Measurements from ENCODE around the gene TSC2. TPM values are rescaled to one million over a fixed set of nuclear protein-coding genes. Genes with fewer than 3 reads are reported as not detected.

The TSC2 gene
- total RNA-seq, 6 experiments from 2014 or later = 25.7 to 124 (median 59.4) TPM

GRCh38 chr16:2026461-2027023, 21.2 kb upstream of the TSC2 start, which contains the start of gene NHERF2:
TSS of gene NHERF2 (plus strand) at chr16:2026902. CDS start at chr16:2027006, 104 bp downstream.
- peak; percentile 19 to 51 (median 37) for ATAC-seq
- 20% methylated on average over 1 of the region's 59 CpGs for WGBS (ENCODE audit: insufficient coverage, low coverage, low lambda C conversion rate, missing lambda C conversion rate)
- DNase-seq = peak; percentile 70 to 73 (median 71)
- Histone ChIP-seq H3K4me1 (peaks cover 0 to 47% (median 20%) of the 10 kb centered on the region in 4 donors), H3K9me3 (no peaks in the 10 kb centered on the region), H3K36me3 (peaks cover 0 to 15% (median 0%) of the 10 kb centered on the region in 4 donors), H3K27ac (peak within 1 kb of the TSS; percentile 46 to 60 (median 53)), H3K27me3 (no peaks in the 10 kb centered on the region), H3K4me3 (peak within 1 kb of the TSS; percentile 76 to 85 (median 82))
- TF ChIP-seq CTCF (IDR thresholded peaks at IDR 0.05) (no peak), POLR2A (IDR thresholded peaks at IDR 0.05) (no peak)
- intact Hi-C loops (cut with DNase I) = loop anchor here in 1 of 2 donors (5.0 kb wide), 1 partner anchor 121 kb away; the partner anchor contains the start of gene RAB26

GRCh38 chr16:2027024-2028010, 20.5 kb upstream of the TSC2 start:
- Histone ChIP-seq H3K27ac (peak overlapping the region; percentile 40 to 54 (median 53)), H3K36me3 (peaks cover 0 to 15% (median 0%) of the 10 kb centered on the region in 4 donors), H3K4me3 (peak overlapping the region; percentile 76 to 85 (median 82)), H3K9me3 (no peaks in the 10 kb centered on the region), H3K4me1 (peaks cover 0 to 47% (median 22%) of the 10 kb centered on the region in 4 donors), H3K27me3 (no peaks in the 10 kb centered on the region)
- intact Hi-C loops (cut with DNase I) = loop anchor here in 1 of 2 donors (5.0 kb wide), 1 partner anchor 120 kb away; the partner anchor contains the start of gene RAB26
- no peak for TF ChIP-seq CTCF (IDR thresholded peaks at IDR 0.05)
- 0% methylated on average over 7 of the region's 76 CpGs for WGBS (ENCODE audit: insufficient coverage, low coverage, low lambda C conversion rate, missing lambda C conversion rate)
- DNase-seq = peak; percentile 31 to 61 (median 59)
- peak; percentile 0 to 5 (median 2) for ATAC-seq

GRCh38 chr16:2028146-2028545, 19.6 kb upstream of the TSC2 start:
- Histone ChIP-seq H3K9me3 (no peaks in the 10 kb centered on the region), H3K36me3 (peaks cover 0 to 15% (median 0%) of the 10 kb centered on the region in 4 donors), H3K27ac (peak overlapping the region; percentile 26 to 49 (median 33)), H3K4me3 (peak overlapping the region; percentile 76 to 85 (median 82)), H3K4me1 (peaks cover 0 to 47% (median 24%) of the 10 kb centered on the region in 4 donors), H3K27me3 (no peaks in the 10 kb centered on the region)
- ATAC-seq = no peak
- no peak for TF ChIP-seq POLR2A (IDR thresholded peaks at IDR 0.05)
- TF ChIP-seq CTCF (IDR thresholded peaks at IDR 0.05) = no peak
- DNase-seq = peak in 1 of 3 donors; percentile 53
- intact Hi-C loops (cut with DNase I) = loop anchor here in 1 of 2 donors (5.0 kb wide), 1 partner anchor 119 kb away; the partner anchor contains the start of gene RAB26
- WGBS (ENCODE audit: insufficient coverage, low coverage, low lambda C conversion rate, missing lambda C conversion rate) = no CpG with 5 or more reads among the region's 3 CpGs

GRCh38 chr16:2028620-2029220, 19.1 kb upstream of the TSC2 start:
- Histone ChIP-seq H3K27me3 (no peaks in the 10 kb centered on the region), H3K4me3 (peak overlapping the region; percentile 76 to 85 (median 82)), H3K4me1 (peaks cover 0 to 48% (median 24%) of the 10 kb centered on the region in 4 donors), H3K9me3 (no peaks in the 10 kb centered on the region), H3K27ac (peak overlapping the region in 2 of 3 donors; percentile 26 to 49), H3K36me3 (peaks cover 0 to 15% (median 0%) of the 10 kb centered on the region in 4 donors)
- ATAC-seq = peak in 3 of 4 donors; percentile 8 to 25 (median 14)
- intact Hi-C loops (cut with DNase I) = loop anchor here in 1 of 2 donors (5.0 kb wide), 1 partner anchor 119 kb away; the partner anchor contains the start of gene RAB26
- peak; percentile 28 to 77 (median 70) for DNase-seq
- 40% methylated on average over 1 of the region's 18 CpGs for WGBS (ENCODE audit: insufficient coverage, low coverage, low lambda C conversion rate, missing lambda C conversion rate)
- no peak for TF ChIP-seq CTCF (IDR thresholded peaks at IDR 0.05)
- TF ChIP-seq POLR2A (IDR thresholded peaks at IDR 0.05) = no peak

All from right lobe of liver (tissue), 6 donors.